Choroid plexus epithelial cell (primary cell): ENCODE data around the gene SCN3B.

Source experiments
- DNase-seq: peaks from one replicate; pipeline ENCODE4 v3.0.0-alpha.2; 2010; ENCODE audit warnings: low read depth
- H3K4me3 ChIP-seq: 2 replicates; pipeline ENCODE4 v1.5.1; 2011; ENCODE audit warnings: low read depth, mild to moderate bottlenecking, control low read depth, low read length, moderate library complexity
- CTCF ChIP-seq: conservative IDR thresholded peaks from 2 replicates; pipeline ENCODE4 v1.5.1; 2011; ENCODE audit warnings: low read depth, mild to moderate bottlenecking, control low read depth, inconsistent platforms, low read length, moderate library complexity

The SCN3B gene

GRCh38 chr11:123587044-123587443 is 67.4 kb downstream of the SCN3B start:
- no peak for TF ChIP-seq CTCF
- no peak for DNase-seq
- H3K4me3 ChIP-seq: no peak overlapping the region

DNA sequence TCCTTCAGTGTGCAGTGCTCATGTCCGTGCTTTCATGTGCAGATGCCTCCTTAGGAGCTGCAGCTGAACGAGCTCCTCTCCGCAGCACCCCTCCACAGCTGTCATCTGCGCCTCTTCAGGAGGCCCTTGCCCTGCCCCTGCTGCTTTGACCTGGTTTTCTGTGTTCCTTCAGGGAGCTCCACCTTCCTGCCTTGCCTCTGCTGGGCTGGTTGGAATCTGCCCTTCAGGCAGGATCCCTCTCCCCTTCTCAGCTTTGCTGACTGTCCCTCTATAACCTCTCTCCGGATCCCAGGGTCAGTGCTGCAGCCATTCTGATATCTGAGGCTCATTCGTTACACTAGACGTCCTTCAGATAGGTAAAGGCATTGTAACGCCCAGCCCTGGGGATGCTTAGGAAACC is 67.9 kb downstream of the SCN3B start:
- DNase-seq: no peak
- no peak overlapping the region for H3K4me3 ChIP-seq
- no peak for TF ChIP-seq CTCF

GRCh38 chr11:123585706-123586105 is 68.7 kb downstream of the SCN3B start:
- no peak for TF ChIP-seq CTCF
- no peak overlapping the region for H3K4me3 ChIP-seq
- DNase-seq: no peak

GRCh38 chr11:123585206-123585605 is 69.2 kb downstream of the SCN3B start:
- no peak for DNase-seq
- no peak overlapping the region for H3K4me3 ChIP-seq
- no peak for TF ChIP-seq CTCF

GRCh38 chr11:123584737-123585136 is 69.7 kb downstream of the SCN3B start:
- H3K4me3 ChIP-seq: no peak overlapping the region
- DNase-seq: no peak
- TF ChIP-seq CTCF: no peak

GRCh38 chr11:123584186-123584585 is 70.2 kb downstream of the SCN3B start:
- no peak for TF ChIP-seq CTCF
- no peak for DNase-seq
- H3K4me3 ChIP-seq: no peak overlapping the region

GRCh38 chr11:123582992-123583504 is 71.4 kb downstream of the SCN3B start:
- no peak overlapping the region for H3K4me3 ChIP-seq
- TF ChIP-seq CTCF: no peak
- no peak for DNase-seq
